Stimulated activated CD8-positive, alpha-beta memory T cell treated with anti-CD3 and anti-CD28 coated beads, Interleukin-7, amount 100 ng/mL, for 4 hours (primary cell): ENCODE measurements around the gene BPIFB2.

Source experiments
- DNase-seq, 2 donors: peaks; one replicate each; pipeline ENCODE4 v3.0.0-alpha.2; 2020; ENCODE audit warnings: low read depth in 2 of 2

BPIFB2 gene

DNA sequence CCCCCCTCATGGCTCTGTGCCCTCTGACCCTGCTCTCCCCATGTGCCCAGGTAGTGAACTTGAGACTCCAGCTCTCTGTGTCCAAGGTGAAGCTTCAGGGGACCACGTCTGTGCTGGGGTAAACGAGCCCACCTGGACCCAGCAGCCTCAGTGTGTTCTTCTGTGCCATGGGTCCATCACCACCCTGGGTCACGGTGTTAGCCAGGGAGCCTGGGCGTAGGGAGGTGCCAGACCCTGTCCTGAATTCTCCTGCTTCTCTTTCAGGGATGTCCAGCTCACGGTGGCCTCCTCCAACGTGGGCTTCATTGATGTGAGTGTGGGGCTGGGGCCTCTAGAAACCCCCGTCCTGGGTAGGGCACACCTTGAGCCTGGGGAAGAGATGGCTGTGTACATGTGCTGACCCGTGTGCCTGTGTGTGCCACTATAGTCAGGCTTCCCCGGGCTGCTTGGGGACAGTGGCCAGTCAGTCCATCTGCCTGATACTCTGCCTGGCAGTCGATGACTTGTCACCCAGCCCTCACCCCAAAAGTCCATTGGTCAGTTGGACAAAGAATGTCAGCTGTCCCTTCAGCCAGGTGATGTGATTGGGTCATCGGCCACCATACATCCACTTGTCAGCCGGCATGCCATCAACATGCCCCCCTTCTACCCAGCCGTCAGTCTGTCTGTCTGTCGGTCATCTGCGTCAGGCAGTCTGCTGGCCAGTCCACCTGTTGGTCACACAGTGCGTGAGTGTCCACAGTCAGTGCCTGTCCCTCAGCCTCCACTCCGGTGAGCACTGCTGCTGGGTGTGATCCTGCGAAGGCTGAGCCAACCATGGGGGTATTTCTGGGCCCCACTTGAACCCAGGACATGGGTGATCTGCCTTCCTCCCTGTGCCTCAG, 13.0 kb downstream of the BPIFB2 start:
- no peak for DNase-seq

DNA sequence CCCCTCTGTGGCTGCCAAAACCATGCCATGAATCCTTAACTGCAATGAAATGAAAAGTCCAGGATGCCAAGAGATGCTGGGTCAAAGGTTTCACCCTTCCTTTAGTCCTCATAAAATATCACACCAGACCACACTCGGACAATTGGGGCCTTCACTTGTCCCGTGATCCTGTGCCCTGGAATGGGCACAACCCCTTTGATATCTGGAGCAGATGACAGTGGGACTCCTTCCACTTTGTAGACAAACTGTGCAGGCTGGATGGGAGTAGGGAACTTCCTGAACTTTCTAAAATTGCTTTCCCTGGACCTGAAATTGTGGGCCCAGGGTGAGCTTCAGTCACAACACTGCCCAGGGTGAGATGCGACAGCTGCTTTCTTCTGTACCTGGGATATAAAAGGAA, 14.4 kb downstream of the BPIFB2 start:
- no peak for DNase-seq

DNA sequence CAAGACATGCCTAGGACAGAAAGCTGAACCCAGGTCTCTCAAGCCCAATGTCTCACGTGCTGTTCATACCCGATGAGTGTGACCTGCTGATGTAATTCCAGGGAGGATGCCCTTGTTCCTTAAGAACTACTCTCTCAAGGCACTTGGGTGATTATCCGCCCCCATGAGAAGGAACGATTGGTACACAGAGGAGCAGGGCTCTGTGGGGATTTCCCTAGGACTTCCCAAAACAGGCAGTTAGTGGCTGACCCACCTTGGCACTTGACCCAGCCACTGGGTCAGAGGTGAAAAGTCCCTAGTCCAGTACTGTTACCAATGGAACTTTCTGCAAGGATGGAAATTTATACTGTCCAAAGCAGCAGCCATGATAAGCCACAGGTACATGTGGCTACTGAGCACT, 14.8 kb downstream of the BPIFB2 start:
- DNase-seq: no peak

DNA sequence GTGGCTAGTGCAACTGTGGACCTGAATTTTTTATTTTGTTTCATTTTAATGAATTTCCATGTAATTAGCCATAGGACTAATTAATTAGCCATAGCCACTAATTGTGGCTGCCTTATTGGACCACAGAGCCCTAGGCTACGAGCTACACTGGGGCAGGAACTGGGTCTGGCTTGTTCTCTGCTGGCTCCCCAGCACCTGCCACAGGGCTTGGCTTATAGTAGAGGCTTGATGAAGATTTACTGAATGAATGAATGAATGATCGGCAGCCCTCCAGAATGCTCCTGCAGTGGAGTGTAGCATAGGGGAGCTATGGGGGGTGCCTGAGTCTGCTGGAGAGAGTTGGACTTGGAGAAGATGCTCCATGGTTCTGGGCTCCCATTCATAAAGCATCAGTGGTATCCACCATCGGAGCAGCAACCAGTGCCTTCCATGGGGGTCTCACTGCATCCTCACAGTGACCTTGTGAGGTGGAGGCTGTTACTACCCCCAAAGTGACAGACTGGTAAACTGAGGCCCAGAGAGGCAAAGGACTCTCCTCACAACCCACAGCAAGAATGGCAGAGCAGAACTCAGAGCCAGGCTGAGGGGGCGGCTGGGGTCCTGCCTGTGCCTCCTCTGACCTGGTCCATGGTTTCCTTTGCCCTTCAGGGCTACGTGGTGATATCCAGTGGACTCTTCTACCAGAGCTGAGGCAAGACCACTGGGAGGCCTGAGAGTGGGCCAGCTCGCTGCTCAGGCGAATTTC, 15.4 kb downstream of the BPIFB2 start:
- no peak for DNase-seq

DNA sequence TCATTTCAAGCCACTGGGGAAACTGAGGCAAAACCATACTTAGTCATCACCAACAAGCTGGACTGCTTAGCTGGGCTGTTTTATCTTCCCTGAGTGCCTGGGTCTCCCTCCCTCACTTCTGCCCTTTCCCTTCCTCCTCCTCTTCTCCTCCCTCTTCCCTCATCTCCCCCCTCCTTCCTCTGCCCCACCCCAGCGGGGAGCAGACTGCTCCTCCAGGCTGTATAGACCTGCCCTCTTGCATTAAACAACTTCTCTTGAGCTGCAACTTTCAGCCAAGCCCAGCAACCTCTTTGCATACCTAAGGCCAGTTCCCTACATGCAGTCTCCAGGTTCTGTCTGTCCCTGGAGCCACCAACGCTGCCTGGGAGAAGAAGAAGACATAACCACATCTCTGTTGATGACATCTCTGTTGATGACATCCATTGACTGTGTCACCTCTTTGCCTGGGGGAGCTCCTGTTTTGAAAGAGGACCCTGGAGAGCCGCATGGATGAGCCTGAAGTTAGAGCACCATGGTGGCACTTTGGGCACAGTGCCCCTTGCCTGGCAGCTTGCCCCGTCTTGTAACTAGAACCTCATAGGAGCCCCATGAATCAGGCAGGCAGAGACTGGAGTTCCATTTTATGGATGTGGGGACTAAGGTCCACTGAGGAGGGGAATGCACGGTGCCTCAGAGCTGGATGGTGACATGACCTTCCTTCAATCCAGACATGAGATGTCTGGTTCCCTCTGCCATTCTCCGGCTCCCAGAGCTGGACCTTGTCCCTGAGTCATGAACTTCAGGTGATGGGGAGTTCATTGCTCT, 16.1 kb downstream of the BPIFB2 start:
- DNase-seq: no peak

DNA sequence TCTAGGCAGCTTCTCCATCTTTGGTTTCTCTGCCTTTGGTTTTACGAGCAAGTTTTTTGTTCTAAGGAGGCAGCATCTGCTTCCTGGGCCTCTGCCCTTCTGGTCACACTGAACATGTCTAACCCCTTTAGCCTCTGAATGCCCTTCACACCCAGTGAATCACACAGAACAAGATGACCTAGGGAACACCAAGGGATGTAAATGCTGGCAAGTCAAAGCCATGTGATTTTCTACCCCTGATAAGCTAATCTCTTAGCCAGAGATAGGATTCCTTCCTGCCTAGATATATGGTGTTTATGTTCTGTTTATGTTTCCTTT, 16.7 kb downstream of the BPIFB2 start:
- DNase-seq: no peak

DNA sequence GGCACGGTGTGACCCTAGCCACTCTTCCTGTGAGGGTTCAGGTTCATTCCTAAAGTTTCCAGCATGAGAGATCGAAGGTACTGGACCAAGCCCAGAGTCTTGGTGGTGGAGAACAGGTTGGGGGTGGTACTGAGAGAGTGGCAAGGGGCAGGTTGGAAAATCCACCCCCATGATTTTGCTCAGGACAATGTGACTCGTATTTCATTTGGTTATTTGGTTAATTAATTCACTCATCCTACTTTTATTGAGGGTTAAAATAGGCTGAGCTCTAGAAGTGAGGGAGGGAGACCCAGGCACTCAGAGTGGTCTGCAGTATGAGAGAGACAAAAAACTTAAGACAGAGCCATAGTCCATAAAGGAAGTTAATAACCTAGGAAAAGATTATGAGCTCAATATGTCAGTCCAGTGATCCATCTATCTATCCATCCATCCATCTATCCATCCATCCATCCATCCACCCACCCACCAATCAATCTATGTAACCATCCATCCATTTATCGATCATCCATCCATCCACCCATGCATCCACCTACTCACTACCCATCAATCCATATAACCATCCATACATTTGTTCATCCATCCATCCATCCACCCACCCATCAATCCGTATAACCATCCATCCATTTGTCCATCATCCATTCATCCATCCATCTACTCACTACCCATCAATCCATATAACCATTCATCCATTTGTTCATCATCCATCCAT, 17.3 kb downstream of the BPIFB2 start:
- DNase-seq: no peak

DNA sequence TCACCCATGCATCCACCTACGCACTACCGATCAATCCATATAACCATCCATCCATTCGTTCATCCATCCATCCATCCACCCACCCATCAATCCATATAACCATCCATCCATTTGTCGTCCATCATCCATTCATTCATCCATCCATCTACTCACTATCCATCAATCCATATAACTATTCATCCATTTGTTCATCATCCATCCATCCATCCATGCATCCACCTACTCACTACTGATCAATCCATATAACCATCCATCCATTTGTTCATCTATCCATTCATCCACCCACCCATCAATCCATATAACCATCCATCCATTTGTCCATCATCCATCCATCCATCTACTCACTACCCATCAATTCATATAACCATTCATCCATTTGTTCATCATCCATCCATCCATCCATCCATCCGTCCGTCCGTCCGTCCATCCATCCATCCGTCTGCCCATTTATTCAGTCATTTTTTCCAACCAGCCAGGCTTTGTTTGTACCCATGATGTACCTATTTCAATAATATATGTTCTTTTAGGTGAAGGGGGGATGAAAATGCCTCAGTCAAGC, 17.9 kb downstream of the BPIFB2 start:
- DNase-seq: no peak

DNA sequence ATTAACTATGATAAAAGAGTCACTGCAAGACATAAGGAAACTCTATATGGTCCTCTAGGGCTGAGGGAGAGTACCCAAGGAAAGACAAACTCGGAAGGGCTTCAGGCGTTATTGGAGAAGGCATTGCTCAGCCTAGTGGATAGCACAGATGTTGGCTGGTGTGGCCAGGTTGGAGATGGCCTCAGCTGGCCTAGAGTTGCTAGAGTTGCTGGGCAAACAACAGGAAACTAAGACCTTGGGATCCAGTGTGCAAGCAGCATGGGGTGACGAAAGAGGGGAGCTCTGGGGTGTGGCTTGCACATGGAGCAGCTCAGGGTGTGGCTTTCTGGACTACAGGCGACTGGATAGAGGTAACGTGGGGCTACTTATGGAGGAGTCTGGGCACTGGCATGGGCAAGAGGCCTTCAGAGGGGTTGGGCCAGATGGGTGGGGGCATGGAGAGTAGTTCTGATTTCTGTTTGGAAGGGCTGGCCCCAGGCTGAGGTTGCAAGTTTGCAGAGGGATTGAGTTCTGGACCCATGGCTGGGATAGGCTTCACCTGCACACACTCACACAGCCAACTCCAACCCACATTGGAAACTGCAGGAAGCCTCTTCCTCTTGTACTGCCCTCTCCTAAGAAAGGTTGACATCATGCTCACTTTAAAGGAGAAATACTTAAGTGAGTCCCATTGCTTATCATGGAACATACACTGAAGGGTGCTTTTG, 18.7 kb downstream of the BPIFB2 start:
- DNase-seq: no peak

DNA sequence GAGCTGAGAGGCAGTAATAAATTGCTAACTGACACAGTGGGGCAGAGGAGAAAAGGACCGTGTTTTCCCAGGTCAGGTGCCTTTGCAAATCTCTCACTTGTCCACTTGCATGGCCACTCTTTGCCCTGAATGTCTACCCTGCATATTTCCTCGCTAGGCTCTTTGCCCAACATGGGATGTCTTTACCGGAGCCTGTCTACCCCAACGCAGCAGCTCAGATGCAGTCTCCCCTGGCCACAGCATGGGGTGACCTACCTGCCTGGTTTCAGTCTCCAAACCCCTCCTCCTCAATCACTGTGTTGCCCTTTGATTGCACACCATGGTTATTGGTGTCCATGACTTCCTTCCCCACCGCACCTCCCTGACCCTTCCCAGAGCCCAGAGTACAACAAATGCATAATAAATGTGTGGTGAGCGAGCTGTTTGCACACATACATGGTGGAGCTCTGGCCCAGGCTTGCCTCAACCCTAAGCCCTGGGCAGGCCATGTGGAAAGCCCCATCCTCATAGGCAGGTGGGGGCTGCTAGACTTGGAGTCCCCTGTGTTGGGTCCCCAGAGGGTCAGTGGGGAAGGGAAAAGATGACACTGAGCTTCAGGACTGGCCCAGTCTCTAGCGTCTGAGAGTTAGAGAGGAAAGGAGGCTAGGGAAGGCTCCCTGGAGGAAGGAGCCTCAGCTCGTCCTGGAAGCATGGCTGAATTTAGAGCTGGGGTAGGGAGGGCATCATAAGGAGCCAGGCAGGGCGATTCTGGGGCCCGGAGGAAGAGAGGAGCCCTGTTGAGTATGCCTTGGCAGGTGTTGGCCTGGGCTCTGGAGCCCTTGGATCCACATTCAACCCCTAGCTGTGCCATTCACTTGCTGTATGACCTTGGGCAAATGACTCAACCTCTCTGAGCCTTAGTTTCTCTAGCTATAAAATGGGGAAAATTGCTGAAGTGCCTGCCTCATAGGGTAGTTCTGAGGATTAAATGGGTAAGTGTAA, 19.6 kb downstream of the BPIFB2 start:
- DNase-seq: no peak

DNA sequence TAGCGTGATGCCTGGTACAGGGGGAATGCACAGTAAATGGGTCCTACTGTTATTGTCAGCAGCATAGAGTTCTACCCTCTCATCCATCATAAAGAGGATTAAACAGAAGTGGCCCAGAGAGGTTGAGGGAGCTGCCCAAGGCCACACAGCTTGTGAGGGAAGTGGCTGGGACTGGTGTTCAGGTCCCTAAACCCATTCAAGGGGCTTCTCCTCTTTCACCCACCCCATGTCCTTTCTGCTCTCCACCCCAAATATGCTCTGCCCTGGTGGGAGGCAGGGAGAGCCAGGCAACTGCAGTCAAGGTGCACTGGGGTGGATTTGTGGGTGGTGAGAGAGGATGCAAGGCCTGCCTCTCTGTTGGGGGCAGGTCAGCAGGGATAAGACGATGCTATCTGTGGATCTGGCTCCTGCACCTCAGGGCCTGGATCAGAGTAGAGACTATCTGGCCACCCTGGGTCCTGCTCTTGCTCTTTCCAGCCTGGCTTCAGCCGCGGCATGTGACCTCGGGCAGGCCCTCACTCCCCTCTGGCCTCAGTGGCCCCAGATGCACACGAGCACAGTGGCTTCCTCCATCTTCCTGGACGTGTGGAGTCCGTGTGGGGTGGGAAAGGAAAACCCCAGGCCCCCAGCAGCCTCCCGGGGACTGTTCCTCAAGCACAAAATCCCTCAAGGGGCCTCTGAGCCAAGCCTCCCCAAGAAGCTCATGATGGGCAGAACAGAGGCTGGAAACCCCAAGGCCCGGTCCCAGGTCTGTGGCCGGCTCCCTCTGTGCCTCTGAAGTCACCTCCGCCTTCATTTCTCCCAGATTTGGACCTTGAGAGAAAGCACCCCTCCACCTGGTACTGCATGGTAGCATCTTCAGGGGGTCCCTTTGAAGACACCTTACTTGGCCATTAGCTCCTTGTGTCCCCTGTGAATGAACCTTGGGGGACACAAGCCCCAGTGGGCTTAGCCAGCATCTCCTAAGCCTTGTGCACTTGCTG, 20.6 kb downstream of the BPIFB2 start:
- no peak for DNase-seq

DNA sequence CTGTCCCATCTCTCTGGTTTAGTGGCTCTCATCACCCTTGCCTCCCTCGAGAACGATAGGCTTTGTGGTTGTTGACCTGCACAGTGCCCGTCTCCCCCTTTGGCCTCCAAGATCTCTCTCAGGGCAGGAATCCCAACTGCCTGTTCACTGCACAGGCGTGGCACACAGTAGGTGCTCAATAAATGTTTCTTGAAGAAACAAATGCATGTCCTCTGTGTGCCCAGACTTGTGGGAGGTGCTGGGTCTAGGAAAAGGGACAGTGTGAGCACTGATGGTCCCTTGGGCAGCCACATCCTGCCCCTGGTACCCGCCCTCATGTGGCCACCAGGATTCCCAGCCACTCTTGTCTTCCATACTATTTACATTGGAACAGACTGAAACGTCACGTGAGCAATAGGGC, 21.4 kb downstream of the BPIFB2 start:
- no peak for DNase-seq

DNA sequence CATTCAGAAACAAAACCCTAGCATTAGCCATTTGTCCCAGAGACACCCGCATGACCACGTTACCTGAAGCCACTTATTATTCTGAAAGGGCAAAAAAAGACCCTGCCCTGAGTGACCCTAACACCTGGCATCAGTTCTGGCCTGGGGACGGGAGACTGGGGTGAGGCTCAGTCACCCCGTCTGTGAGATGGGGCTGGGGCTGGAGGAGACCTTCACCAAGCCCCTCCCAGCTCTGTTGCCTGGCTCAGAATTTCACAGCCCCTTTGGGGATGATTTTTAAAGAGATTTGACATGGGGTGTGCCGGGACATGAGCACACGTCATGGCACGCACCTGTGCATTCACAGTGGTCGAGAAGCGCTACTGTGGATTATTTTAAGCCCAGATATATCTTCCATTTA, 22.6 kb downstream of the BPIFB2 start:
- DNase-seq: no peak

DNA sequence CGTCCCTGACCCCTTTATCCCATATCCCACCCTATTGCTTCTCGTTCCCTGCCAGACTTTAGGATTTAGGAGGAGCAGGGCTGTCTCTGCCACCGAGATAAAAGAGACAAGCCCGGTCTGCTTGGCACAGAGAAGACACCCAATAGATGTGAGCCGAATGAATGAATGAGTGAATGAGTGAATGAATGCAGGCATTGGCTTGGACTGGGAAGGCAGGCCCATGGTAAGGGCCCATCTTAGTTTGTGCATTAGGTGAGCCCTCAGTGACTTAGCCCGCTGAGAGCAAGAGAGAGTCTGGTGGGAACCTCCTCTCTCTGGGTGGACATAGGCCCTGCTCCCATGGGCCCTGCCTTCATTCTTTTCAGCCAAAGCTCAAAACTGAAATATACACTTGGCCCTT, 23.1 kb downstream of the BPIFB2 start:
- no peak for DNase-seq

DNA sequence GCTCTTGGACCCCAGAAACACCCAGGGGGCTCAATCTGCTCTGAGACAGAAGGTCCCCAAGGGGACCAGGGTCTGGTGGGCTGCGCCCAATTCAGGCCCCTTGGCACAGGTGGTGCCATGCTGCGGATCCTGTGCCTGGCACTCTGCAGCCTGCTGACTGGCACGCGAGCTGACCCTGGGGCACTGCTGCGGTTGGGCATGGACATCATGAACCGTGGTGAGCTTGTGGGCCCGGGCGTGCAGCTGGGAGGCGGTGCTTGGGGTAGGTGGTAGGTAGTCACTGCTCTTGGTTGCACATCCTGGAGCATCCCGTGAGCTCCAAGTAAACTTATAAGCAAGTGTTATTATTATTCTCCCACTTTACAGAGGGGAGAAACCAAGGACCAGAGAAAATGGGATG, 24.0 kb downstream of the BPIFB2 start, which contains the start of gene BPIFB6:
BPIFB6 (plus strand) TSS at position 118 of the 400 bp plus-strand sequence; CDS start at position 118, 0 bp downstream.
- DNase-seq: no peak

DNA sequence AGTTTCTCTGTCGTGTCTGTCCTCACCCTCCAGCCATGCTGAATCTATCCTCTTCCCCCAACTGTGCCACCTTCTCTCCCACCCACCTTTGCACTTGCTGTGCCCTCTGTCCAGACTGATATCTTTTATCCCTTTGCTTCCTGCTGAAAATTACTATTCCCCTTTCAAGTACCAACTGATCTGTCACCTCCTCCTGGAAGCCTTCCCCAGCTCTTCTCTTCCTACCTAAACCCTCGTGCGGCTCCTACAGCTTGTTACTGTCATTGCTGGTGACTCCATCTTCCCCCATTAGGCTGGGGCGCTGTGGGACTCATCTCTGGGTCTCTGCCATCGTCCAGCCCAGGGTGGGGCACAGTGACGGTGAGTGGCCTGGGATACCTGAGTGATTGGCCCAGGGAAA, 25.1 kb downstream of the BPIFB2 start:
- no peak for DNase-seq

DNA sequence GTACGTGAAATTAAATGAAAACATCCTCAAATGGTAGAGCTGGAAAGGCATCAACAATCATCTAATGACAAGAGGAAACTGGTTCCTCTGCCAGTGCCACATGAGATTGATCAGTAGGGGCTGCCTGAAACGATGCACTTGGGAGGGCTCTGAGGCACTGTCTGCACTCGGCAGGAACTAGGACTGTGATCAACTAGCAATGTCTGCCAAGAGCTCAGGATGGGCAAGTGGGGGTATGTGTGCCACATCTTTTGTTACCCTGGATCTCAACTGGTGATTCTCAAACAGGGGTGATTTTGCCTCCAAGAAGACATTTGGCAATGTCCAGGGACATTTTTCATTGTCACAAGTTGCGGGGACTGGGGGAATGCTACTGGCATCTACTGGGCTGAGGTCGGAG, 25.9 kb downstream of the BPIFB2 start:
- no peak for DNase-seq

DNA sequence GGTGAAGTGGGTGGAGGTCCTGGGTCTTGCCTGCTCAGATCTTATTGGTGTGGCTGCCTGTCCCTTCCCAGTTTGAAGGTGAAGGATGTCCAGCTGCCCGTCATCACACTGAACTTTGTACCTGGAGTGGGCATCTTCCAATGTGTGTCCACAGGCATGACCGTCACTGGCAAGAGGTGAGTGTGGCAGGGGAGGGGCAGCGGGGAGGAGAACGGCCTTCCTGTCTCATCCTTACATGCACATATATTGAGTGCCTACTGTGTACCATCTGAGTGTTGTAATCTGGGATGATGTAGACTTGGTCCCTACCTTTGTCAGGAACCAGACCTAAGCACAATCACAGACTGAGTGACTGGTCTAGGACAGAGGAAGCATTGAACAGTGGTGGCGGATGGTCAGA, 26.6 kb downstream of the BPIFB2 start:
- no peak for DNase-seq
